HG03280 (cell line): Measurements from ENCODE around the gene CLSTN2.

Experiments
- ATAC-seq: cut with Tn5 transposase; IDR thresholded peaks from one replicate; pipeline ENCODE4 v1.9.1; 2021; ENCODE audit warnings: mild to moderate bottlenecking, moderate library complexity; ENCODE audit not compliant: unreplicated experiment

The CLSTN2 gene

GRCh38 chr3:140470211-140470610 lies 535.2 kb downstream of the CLSTN2 start:
- no peak for ATAC-seq

- no peak for ATAC-seq
Measured at GRCh38 chr3:140470962-140471361, 536.0 kb downstream of the CLSTN2 start.

GRCh38 chr3:140472306-140473020 lies 537.5 kb downstream of the CLSTN2 start:
- ATAC-seq, result no peak

DNA sequence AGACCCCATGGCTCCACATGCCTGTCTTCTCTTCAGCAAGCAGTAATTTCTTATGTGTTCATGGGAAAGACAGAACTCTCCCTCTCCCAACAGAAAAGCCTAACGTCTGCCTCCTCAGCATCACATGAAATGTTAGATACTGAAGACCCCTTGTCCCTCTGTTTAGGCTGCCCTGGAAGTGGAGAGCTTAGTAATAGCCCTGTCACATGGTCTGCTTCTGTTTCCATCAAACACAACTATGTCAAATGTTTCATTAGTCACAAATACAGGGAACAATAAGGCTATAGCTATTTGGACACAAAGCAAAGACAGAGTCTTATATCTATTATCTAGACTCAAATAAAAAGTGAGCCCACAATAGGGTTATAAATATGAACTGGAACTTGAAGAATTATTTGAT lies 552.6 kb downstream of the CLSTN2 start:
- no peak for ATAC-seq

DNA sequence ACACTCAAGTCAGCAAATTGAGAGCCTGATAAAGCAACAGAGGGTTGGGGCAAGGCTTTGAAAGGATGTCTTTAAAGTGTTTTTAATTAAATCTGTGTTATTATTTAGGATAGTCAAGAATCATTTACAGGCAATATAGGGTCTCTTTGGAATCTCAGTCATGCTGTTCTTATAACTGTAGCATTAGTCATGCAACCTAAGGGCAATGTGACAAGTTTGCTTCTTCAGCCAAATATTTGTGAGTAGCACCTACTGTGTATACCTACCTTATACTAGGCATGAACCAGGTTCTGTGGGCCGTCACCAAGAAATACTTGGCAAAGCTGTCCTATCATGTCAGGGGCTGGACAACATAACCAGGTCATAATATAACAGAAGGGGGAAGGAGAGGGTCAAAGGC lies 558.3 kb downstream of the CLSTN2 start:
- ATAC-seq, result no peak

DNA sequence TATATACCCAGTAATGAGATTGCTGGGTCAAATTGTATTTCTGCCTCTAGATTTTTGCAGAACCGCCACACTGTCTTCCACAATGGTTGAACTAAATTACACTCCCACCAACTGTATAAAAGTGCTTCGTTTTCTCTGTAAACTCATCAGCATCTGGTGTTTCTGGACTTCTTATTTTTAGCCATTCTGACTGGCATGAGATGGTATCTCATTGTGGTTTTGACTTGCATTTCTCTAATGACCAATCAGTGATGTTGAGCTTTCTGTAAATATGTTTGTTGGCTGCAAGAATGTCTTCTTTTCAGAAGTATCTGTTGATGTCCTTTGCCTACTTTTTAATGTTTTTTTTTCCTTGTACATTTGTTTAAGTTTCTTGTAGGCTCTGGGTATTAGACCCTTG lies 560.0 kb downstream of the CLSTN2 start:
- no peak for ATAC-seq

- no peak for ATAC-seq
Measured at GRCh38 chr3:140497331-140497730, 562.3 kb downstream of the CLSTN2 start.

GRCh38 chr3:140499114-140499757 lies 564.3 kb downstream of the CLSTN2 start:
- no peak for ATAC-seq

DNA sequence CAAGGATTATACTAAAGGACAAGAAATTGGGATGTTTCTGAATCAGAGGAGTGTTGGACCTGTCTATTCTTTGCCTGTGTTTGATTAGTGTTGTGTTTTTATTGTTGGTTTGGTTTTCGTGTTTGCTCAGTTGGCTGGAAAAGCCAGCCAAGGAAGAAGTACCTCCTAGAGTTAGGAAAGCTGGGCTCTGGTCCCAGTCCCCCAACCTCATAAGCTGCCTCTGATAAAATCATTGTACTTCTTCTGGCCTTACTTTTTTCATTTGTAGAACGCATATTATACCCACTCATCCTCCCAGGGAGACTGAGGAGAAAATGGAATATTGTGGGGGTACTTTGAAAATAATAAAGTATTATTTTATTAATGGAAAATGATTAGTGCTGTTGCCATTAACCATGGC lies 565.5 kb downstream of the CLSTN2 start:
- no peak for ATAC-seq

DNA sequence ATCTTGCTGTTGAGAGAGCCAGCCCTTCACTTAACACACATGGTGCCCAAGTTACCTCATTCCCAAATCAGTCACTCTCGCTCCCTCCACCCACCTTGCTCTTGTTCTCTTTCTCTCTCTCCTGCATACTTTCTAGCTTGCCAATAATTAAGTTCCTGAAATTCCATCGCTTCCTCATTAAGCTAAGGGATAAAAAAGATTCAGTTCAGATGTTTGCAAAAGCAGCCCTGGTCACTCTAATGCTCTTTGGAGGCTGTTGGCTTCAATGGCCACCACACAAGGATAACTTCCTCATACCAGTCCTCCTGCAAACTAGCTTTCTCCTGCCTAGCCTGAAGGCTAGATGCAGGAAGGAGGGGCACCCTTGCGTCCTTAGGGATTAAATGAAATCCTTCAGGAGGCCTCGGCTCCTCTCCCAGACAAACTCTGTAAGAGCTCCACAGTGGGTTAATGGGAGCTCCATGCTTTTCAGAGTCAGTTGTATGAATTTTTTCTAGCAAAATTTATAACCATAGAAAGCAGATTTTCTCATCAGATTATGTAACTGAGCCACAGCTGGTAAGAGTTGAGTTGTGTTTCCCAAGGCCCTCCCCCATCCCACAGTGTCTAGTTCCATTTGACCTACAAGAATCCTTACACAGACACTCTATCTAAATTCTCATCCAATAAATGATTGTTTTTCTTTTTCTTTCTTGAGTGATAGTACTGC lies 566.2 kb downstream of the CLSTN2 start:
- no peak for ATAC-seq

DNA sequence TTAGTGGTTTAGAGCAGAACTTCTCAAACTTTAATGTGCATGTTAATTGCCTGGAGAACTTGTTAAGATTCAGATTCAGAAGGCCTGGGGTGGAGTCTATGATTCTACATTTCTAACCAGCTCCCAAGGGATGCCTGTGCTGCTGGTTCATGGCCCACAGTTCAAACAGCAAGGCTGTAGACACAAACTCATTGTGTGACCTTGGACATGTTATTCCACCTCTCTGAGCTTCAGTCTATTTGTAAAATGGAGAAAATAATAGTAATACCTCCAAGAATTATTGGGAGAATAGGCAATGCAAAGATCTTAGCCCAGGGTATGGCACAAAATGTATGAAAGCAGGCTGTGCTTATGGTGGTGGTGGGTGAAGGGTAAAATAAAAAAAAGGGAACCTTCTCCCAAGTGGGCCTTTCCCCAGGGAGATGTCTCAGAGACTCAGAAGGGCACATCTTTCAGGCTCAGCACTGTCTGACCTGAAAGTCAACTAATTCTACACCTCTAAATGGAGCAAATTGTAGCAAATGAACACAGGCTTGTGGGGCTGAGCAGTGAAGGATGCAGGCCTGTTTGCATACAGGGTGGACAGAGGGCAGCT lies 566.9 kb downstream of the CLSTN2 start:
- ATAC-seq, result no peak

DNA sequence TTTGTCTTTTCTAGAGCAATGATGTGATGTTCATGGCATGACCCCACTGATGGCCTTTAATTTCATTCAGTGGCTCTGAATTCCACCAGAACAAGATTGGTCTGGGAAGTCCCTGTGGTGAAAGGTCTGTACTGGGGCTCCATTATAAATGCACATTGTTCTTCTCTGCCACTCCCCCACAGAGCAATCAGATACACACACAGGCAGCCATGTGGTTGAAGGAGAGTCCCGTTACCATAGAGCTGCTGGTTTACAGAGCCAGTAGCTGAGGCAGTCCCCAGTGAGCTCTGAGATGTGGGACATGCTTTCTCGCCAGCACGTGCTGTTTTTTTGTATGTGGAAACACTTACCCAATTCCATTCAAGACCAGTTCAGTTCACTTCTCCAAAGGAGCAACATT lies 570.2 kb downstream of the CLSTN2 start:
- no peak for ATAC-seq

DNA sequence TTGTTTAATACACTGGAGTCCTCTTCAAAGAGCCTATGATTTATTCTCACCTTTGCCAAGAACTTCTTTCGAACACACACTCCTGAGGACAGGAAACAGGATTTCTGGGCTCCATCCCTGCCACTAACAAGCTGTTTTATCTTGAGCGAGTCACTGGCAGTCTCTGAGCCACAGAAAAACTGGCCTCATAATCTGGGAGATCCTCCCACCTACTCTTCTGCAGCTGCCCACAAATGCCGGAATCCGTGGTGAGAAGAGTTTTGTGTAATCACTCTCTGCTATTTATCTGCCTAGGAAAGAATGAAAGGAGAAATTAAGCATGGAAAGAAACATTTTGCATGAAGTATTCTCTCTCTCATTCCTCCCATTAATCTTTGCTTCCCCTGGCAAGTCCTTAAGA lies 570.9 kb downstream of the CLSTN2 start:
- no peak for ATAC-seq

- no peak for ATAC-seq
Measured at GRCh38 chr3:140508550-140508949, 573.6 kb downstream of the CLSTN2 start.

GRCh38 chr3:140509534-140509933 lies 574.5 kb downstream of the CLSTN2 start:
- ATAC-seq, result no peak

GRCh38 chr3:140510303-140510861 lies 575.4 kb downstream of the CLSTN2 start:
- no peak for ATAC-seq

GRCh38 chr3:140521751-140522445 lies 586.9 kb downstream of the CLSTN2 start:
- ATAC-seq, result no peak

DNA sequence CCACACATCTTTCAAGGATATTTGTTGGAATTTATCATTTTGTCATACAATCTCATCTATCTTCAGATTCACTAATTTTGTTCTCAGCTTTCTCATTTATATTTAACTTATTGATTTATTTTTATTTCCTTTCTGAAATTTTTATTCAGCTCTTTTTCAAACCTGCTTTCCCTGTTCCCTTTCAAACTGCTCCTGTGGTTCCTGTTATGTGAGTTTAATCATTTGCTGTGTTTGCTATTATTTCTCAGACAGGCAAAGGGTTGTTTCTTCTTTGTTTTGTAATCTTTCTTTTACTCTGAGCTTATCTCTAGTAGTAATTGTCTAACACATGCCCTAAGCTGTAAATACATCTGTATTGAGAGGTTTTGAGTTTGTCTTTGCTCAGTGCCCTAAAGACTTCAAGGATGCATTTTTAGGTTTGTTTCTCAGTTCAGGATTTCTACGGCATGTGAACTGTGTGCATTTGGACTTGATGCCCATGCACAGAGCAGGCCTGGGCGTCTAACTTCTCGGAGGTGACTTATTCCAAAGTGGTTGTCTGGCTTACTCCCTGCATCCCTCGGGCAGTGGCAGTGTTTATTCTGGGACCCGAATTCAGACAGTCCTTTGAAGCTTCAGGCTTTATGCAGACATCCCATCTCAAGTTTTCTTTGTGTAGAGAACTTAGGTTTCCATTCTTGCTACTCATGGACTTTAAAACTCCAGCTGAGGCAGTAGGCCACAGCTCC lies 587.8 kb downstream of the CLSTN2 start:
- no peak for ATAC-seq

DNA sequence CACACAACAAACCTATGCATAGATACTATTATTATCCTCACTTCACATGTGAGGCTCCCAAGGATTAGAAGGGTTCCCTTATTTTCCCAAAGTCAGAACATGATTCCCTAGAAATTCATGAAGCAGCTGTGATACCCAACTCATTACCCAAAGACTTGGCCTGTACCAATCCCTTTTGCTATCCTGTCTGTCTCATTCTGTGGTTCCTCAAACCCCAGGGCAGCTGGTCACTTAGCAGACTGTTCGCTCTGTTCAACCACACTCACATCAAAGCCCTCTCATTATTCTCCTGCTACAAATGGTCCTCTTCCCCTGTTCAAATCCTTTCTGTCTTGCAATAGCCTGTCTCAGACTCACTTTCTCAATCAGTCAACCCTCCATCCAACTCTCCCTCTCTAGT lies 588.6 kb downstream of the CLSTN2 start:
- no peak for ATAC-seq

GRCh38 chr3:140527156-140527555 lies 592.2 kb downstream of the CLSTN2 start:
- ATAC-seq, result no peak
